Large intestine (tissue), 3 donors: ENCODE data around the gene FXYD2. TPM values are rescaled to one million over a fixed set of nuclear protein-coding genes. Genes with fewer than 3 reads are reported as not detected.

ENCODE experiments used
- DNase-seq, 2 donors: peaks; one replicate each; pipeline versions ENCODE4 v3.0.0 to v3.0.0-alpha.2; 2013
- H3K27ac ChIP-seq: one replicate; pipeline ENCODE4 v1.5.1; 2013; ENCODE audit warnings: low read length
- H3K27me3 ChIP-seq: 2 replicates; pipeline ENCODE4 v1.6.1; 2013; ENCODE audit warnings: low read length; ENCODE audit not compliant: control insufficient read depth, insufficient read depth
- H3K36me3 ChIP-seq: 2 replicates; pipeline ENCODE4 v1.6.1; 2013; ENCODE audit warnings: low read length; ENCODE audit not compliant: control insufficient read depth, insufficient read depth
- H3K4me1 ChIP-seq: one replicate; pipeline ENCODE4 v1.6.1; 2013; ENCODE audit warnings: low read length; ENCODE audit not compliant: control insufficient read depth, insufficient read depth
- H3K4me3 ChIP-seq: one replicate; pipeline ENCODE4 v1.5.1; 2013; ENCODE audit warnings: low read length
- H3K9me3 ChIP-seq: one replicate; pipeline ENCODE4 v1.6.1; 2013; ENCODE audit warnings: mild to moderate bottlenecking, low read depth, low read length, moderate library complexity; ENCODE audit not compliant: control insufficient read depth
- WGBS: methylation state at CpG from one replicate; pipeline ENCODE4 v1.1.5; 2013; ENCODE audit warnings: low lambda C conversion rate; ENCODE audit not compliant: insufficient coverage; 5-methylcytosine and 5-hydroxymethylcytosine counted together
- polyA plus RNA-seq: library from polyadenylated mRNA; unstranded; fragments of 120-200 nt; gene quantifications from one replicate; pipeline ENCODE4 v1.2.1, GENCODE V29; 2013

The FXYD2 gene
- polyA plus RNA-seq, 1 donor = 4.4 TPM

GRCh38 chr11:117828611-117829368 is 4.2 kb upstream of the FXYD2 start:
- peaks cover 87% of the 10 kb centered on the region for H3K4me1 ChIP-seq
- WGBS = no CpG with 5 or more reads among the region's 16 CpGs
- no peak overlapping the region for H3K27ac ChIP-seq
- no peaks in the 10 kb centered on the region for H3K36me3 ChIP-seq
- peak in 1 of 2 donors; percentile 74 for DNase-seq
- no peak overlapping the region for H3K4me3 ChIP-seq
- H3K9me3 ChIP-seq = no peaks in the 10 kb centered on the region
- H3K27me3 ChIP-seq = no peaks in the 10 kb centered on the region

GRCh38 chr11:117827521-117828511 is 3.3 kb upstream of the FXYD2 start:
- H3K27ac ChIP-seq = no peak overlapping the region
- no CpG with 5 or more reads among the region's 15 CpGs for WGBS
- H3K4me1 ChIP-seq = peaks cover 88% of the 10 kb centered on the region
- H3K36me3 ChIP-seq = no peaks in the 10 kb centered on the region
- no peaks in the 10 kb centered on the region for H3K27me3 ChIP-seq
- H3K9me3 ChIP-seq = no peaks in the 10 kb centered on the region
- H3K4me3 ChIP-seq = no peak overlapping the region
- DNase-seq = no peak

- no peak overlapping the region for H3K4me3 ChIP-seq
- WGBS = 100% methylated on average over 1 of the region's 3 CpGs
These were observed 2.3 kb upstream of the FXYD2 start for GRCh38 chr11:117826832-117827231.

GRCh38 chr11:117826190-117826570 is 1.6 kb upstream of the FXYD2 start:
- H3K27me3 ChIP-seq = no peaks in the 10 kb centered on the region
- no peaks in the 10 kb centered on the region for H3K9me3 ChIP-seq
- H3K4me3 ChIP-seq = no peak overlapping the region
- H3K4me1 ChIP-seq = peaks cover 80% of the 10 kb centered on the region
- no peak overlapping the region for H3K27ac ChIP-seq
- DNase-seq = peak in 1 of 2 donors; percentile 5
- WGBS = 80% methylated on average over 3 of the region's 10 CpGs
- no peaks in the 10 kb centered on the region for H3K36me3 ChIP-seq

More at GRCh38 chr11:117826832-117827231, 2.3 kb upstream of the FXYD2 start:
- DNase-seq = peak in 1 of 2 donors; percentile 10
- no peaks in the 10 kb centered on the region for H3K9me3 ChIP-seq
- H3K27ac ChIP-seq = no peak overlapping the region
- H3K36me3 ChIP-seq = no peaks in the 10 kb centered on the region
- peaks cover 87% of the 10 kb centered on the region for H3K4me1 ChIP-seq
- H3K27me3 ChIP-seq = no peaks in the 10 kb centered on the region

GRCh38 chr11:117825538-117826189 is 1.1 kb upstream of the FXYD2 start:
- no peaks in the 10 kb centered on the region for H3K36me3 ChIP-seq
- no peak overlapping the region for H3K4me3 ChIP-seq
- DNase-seq = no peak
- H3K27me3 ChIP-seq = no peaks in the 10 kb centered on the region
- no peak overlapping the region for H3K27ac ChIP-seq
- H3K9me3 ChIP-seq = no peaks in the 10 kb centered on the region
- WGBS = no CpG with 5 or more reads among the region's 8 CpGs
- H3K4me1 ChIP-seq = peaks cover 75% of the 10 kb centered on the region

GRCh38 chr11:117823946-117824420 is 561 bp downstream of the FXYD2 start:
- peak overlapping the region; percentile 26 for H3K27ac ChIP-seq
- no CpG with 5 or more reads among the region's 13 CpGs for WGBS
- peaks cover 79% of the 10 kb centered on the region for H3K4me1 ChIP-seq
- H3K9me3 ChIP-seq = no peaks in the 10 kb centered on the region
- DNase-seq = peak in 1 of 2 donors; percentile 34
- H3K27me3 ChIP-seq = no peaks in the 10 kb centered on the region
- H3K4me3 ChIP-seq = peak overlapping the region; percentile 25
- no peaks in the 10 kb centered on the region for H3K36me3 ChIP-seq

GRCh38 chr11:117823294-117823945 is 1.1 kb downstream of the FXYD2 start:
- Histone ChIP-seq H3K4me1 (peaks cover 79% of the 10 kb centered on the region), H3K27me3 (no peaks in the 10 kb centered on the region), H3K36me3 (no peaks in the 10 kb centered on the region), H3K9me3 (no peaks in the 10 kb centered on the region), H3K27ac (peak overlapping the region; percentile 26), H3K4me3 (peak overlapping the region; percentile 25)
- DNase-seq = no peak
- no CpG with 5 or more reads among the region's 18 CpGs for WGBS

- Histone ChIP-seq H3K4me1 (peaks cover 82% of the 10 kb centered on the region), H3K36me3 (no peaks in the 10 kb centered on the region), H3K27me3 (no peaks in the 10 kb centered on the region), H3K9me3 (no peaks in the 10 kb centered on the region), H3K4me3 (no peak overlapping the region), H3K27ac (no peak overlapping the region)
- peak in 1 of 2 donors; percentile 22 for DNase-seq
- WGBS = no CpG with 5 or more reads among the region's 33 CpGs
These were observed 2.2 kb downstream of the FXYD2 start for GRCh38 chr11:117822074-117823033.

- WGBS = no CpG with 5 or more reads among the region's 12 CpGs
These were observed 3.1 kb downstream of the FXYD2 start for GRCh38 chr11:117821431-117821830.

More at GRCh38 chr11:117821431-117821830, 3.1 kb downstream of the FXYD2 start:
- H3K4me3 ChIP-seq = no peak overlapping the region
- no peaks in the 10 kb centered on the region for H3K9me3 ChIP-seq
- H3K36me3 ChIP-seq = no peaks in the 10 kb centered on the region
- no peak overlapping the region for H3K27ac ChIP-seq
- no peaks in the 10 kb centered on the region for H3K27me3 ChIP-seq
- DNase-seq = no peak
- H3K4me1 ChIP-seq = peaks cover 86% of the 10 kb centered on the region
